SK-N-SH (cell line): ENCODE data around the gene POLN. TPM values are rescaled to one million over a fixed set of nuclear protein-coding genes. Genes with fewer than 3 reads are reported as not detected.

Experiments used
- CTCF ChIA-PET: fragments of 300-600, 350-600 bp; formaldehyde crosslinking; extraction: SDS; loops from one replicate; lab custom pipeline; 2021; lab: Yijun Ruan, JAX
- POLR2A ChIA-PET: fragments of 350-600 bp; sonication (Branson Sonifier 250); formaldehyde crosslinking; extraction: SDS; loops from one replicate; lab custom pipeline; 2020; ENCODE audit warnings: antibody characterized with exemption, inconsistent platforms; lab: Yijun Ruan, JAX
- DNase-seq: peaks from one replicate; pipeline ENCODE4 v3.0.0; 2012
- H2AFZ ChIP-seq: fragments of 200-600 bp; sonication (generic); 2 replicates; pipeline ENCODE4 v1.8.1; 2016; ENCODE audit warnings: antibody characterized with exemption, mild to moderate bottlenecking, low read depth
- H3F3A ChIP-seq: fragments of 200-600 bp; sonication (generic); replicated peaks from 2 replicates; pipeline ENCODE3; 2016; ENCODE audit warnings: antibody characterized with exemption, mild to moderate bottlenecking; ENCODE audit not compliant: insufficient read depth
- H3K27ac ChIP-seq, 2 experiments: fragments of 200-500 bp in 1 of 2; fragments of 200-600 bp in 1 of 2; sonication (Bioruptor generic) in 1 of 2; sonication (generic), shearing (Covaris generic) in 1 of 2; 2 replicates each; pipeline versions ENCODE4 v1.5.1 to v1.6.1; 2014 to 2016; ENCODE audit warnings: low read depth in 2 of 2, inconsistent platforms in 1 of 2, low read length in 1 of 2, mild to moderate bottlenecking in 1 of 2, mixed read lengths in 1 of 2
- H3K27me3 ChIP-seq: fragments of 200-600 bp; sonication (generic), shearing (Covaris generic); 2 replicates; pipeline ENCODE4 v1.6.1; 2016; ENCODE audit warnings: mixed run types; ENCODE audit not compliant: insufficient read depth
- H3K36me3 ChIP-seq, 2 experiments: fragments of 200-500 bp in 1 of 2; fragments of 200-600 bp in 1 of 2; sonication (Bioruptor generic) in 1 of 2; sonication (generic) in 1 of 2; replicated peaks in 1 of 2; 2 replicates each; pipeline versions ENCODE3 to v1.5.1; 2014 to 2016; ENCODE audit warnings: low read length in 1 of 2, mild to moderate bottlenecking in 1 of 2; ENCODE audit not compliant: insufficient read depth in 2 of 2, control insufficient read depth in 1 of 2
- H3K4me1 ChIP-seq, 2 experiments: fragments of 200-500 bp in 1 of 2; fragments of 200-600 bp in 1 of 2; sonication (Bioruptor generic) in 1 of 2; sonication (generic), shearing (Covaris generic) in 1 of 2; 2 replicates each; pipeline versions ENCODE4 v1.5.1 to v1.6.1; 2014 to 2016; ENCODE audit warnings: low read depth in 1 of 2, low read length in 1 of 2, mixed run types in 1 of 2; ENCODE audit not compliant: insufficient read depth in 2 of 2, control insufficient read depth in 1 of 2
- H3K4me2 ChIP-seq: fragments of 200-600 bp; sonication (generic), shearing (Covaris generic); 2 replicates; pipeline ENCODE4 v1.6.1; 2017; ENCODE audit warnings: mixed run types
- H3K4me3 ChIP-seq, 2 experiments: fragments of 200-500 bp in 1 of 2; fragments of 200-600 bp in 1 of 2; sonication (Bioruptor generic) in 1 of 2; sonication (generic), shearing (Covaris generic) in 1 of 2; 2 replicates each; pipeline versions ENCODE4 v1.5.1 to v1.8.1; 2014 to 2016; ENCODE audit warnings: low read depth in 2 of 2, inconsistent platforms in 1 of 2, low read length in 1 of 2, mild to moderate bottlenecking in 1 of 2, mixed read lengths in 1 of 2, moderate library complexity in 1 of 2
- H3K79me2 ChIP-seq: fragments of 200-600 bp; sonication (generic); 2 replicates; pipeline ENCODE4 v1.8.1; 2017; ENCODE audit warnings: mild to moderate bottlenecking; ENCODE audit not compliant: insufficient read depth
- H3K9ac ChIP-seq: fragments of 200-600 bp; sonication (generic); 2 replicates; pipeline ENCODE4 v1.6.1; 2017; ENCODE audit warnings: mixed run types
- H3K9me2 ChIP-seq: fragments of 200-600 bp; sonication (generic); 2 replicates; pipeline ENCODE4 v1.6.1; 2017; ENCODE audit warnings: mixed run types
- H3K9me3 ChIP-seq: fragments of 200-600 bp; sonication (generic); 2 replicates; pipeline ENCODE4 v1.6.1; 2017; ENCODE audit warnings: mixed run types, mild to moderate bottlenecking, moderate library complexity
- H4K20me1 ChIP-seq: fragments of 200-600 bp; sonication (generic); 2 replicates; pipeline ENCODE4 v1.6.1; 2017; ENCODE audit warnings: mild to moderate bottlenecking, mixed run types; ENCODE audit not compliant: insufficient read depth
- CHD2 ChIP-seq: fragments of 150-350 bp; IDR thresholded peaks from 2 replicates; pipeline ENCODE4 v1.6.1; 2018; ENCODE audit warnings: low read length; ENCODE audit not compliant: partially characterized antibody
- ELF1 ChIP-seq: IDR thresholded peaks from 2 replicates; pipeline ENCODE4 v1.4.0; 2012
- EP300 ChIP-seq, 2 experiments: IDR thresholded peaks; 2 replicates each; pipeline versions ENCODE4 v1.4.0 to v1.6.1; 2012; ENCODE audit warnings: borderline replicate concordance in 1 of 2, low read depth in 1 of 2, low read length in 1 of 2
- FOXM1 ChIP-seq: IDR thresholded peaks from 2 replicates; pipeline ENCODE4 v1.4.0; 2012; ENCODE audit warnings: low read depth, mild to moderate bottlenecking
- GABPA ChIP-seq: IDR thresholded peaks from 2 replicates; pipeline ENCODE4 v1.4.0; 2012; ENCODE audit warnings: low read depth, mild to moderate bottlenecking
- JUND ChIP-seq: IDR thresholded peaks from 2 replicates; pipeline ENCODE4 v1.4.0; 2012
- MAX ChIP-seq: IDR thresholded peaks from 2 replicates; pipeline ENCODE4 v1.4.0; 2012; ENCODE audit warnings: low read depth
- MEF2A ChIP-seq: IDR thresholded peaks from 2 replicates; pipeline ENCODE4 v1.4.0; 2012; ENCODE audit warnings: low read depth, borderline replicate concordance
- MXI1 ChIP-seq: IDR thresholded peaks from 2 replicates; pipeline ENCODE4 v1.6.1; 2012; ENCODE audit warnings: mild to moderate bottlenecking, low read depth, low read length, improper control_type of control experiment
- NFIC ChIP-seq: IDR thresholded peaks from 2 replicates; pipeline ENCODE4 v1.4.0; 2012; ENCODE audit warnings: borderline replicate concordance
- NRF1 ChIP-seq: IDR thresholded peaks from 2 replicates; pipeline ENCODE4 v1.6.1; 2012; ENCODE audit warnings: low read depth, mild to moderate bottlenecking, low read length
- PBX3 ChIP-seq: IDR thresholded peaks from 2 replicates; pipeline ENCODE4; 2012
- RAD21 ChIP-seq: IDR thresholded peaks from 2 replicates; pipeline ENCODE4 v1.6.1; 2012; ENCODE audit warnings: mild to moderate bottlenecking, low read length
- RFX5 ChIP-seq: IDR thresholded peaks from 2 replicates; pipeline ENCODE4 v1.6.1; 2012; ENCODE audit warnings: mild to moderate bottlenecking, improper control_type of control experiment, low read length
- SIN3A ChIP-seq: IDR thresholded peaks from 2 replicates; pipeline ENCODE4 v1.6.1; 2012; ENCODE audit warnings: low read depth, mild to moderate bottlenecking, low read length, moderate library complexity, borderline replicate concordance
- WGBS: methylation state at CpG from one replicate; pipeline ENCODE4 v1.1.6; 2017; ENCODE audit warnings: low lambda C conversion rate; 5-methylcytosine and 5-hydroxymethylcytosine counted together
- polyA plus RNA-seq, 3 experiments: library from polyadenylated mRNA; depleted of rRNA; stranded (reverse); fragments of >200 nt; gene quantifications; 2 replicates each; pipeline ENCODE4 v1.2.3, GENCODE V29; 2012
- TF ChIP-seq, protein P1 (sequence below): IDR thresholded peaks from 2 replicates; pipeline ENCODE4 v1.4.0; 2012; ENCODE audit warnings: low read depth, borderline replicate concordance
- TF ChIP-seq, protein P2 (sequence below): fragments of 200-600 bp; sonication (generic); IDR thresholded peaks from 2 replicates; pipeline ENCODE4 v1.6.1; 2017; ENCODE audit warnings: antibody characterized with exemption, mild to moderate bottlenecking, moderate library complexity
- TF ChIP-seq, protein P3 (sequence below): fragments of 150-350 bp; IDR thresholded peaks from 2 replicates; pipeline ENCODE4 v1.6.1; 2016; ENCODE audit warnings: mild to moderate bottlenecking, low read depth, low read length

POLN gene
- polyA plus RNA-seq, 1 of the 3 experiments (the other 2 are of a cell fraction): 0.67 TPM

- Histone ChIP-seq H4K20me1 (no peaks in the 10 kb centered on the region), H3K36me3 (no peaks in the 10 kb centered on the region), H2AFZ (no peak overlapping the region), H3K9me2 (no peaks in the 10 kb centered on the region), H3F3A (no peaks in the 10 kb centered on the region), H3K9ac (no peak overlapping the region), H3K27ac (no peak overlapping the region), H3K4me3 (no peak overlapping the region), H3K27me3 (no peaks in the 10 kb centered on the region), H3K4me2 (no peak overlapping the region), H3K79me2 (no peaks in the 10 kb centered on the region), H3K9me3 (no peaks in the 10 kb centered on the region), H3K4me1 (peaks cover 0 to 40% of the 10 kb centered on the region in 2 experiments; a peak in 1 of 4 replicates)
- no peak for DNase-seq
- TF ChIP-seq RAD21 (no peak), GABPA (no peak), MAX (no peak), RFX5 (no peak), MXI1 (no peak), PBX3 (no peak), NFIC (no peak), CHD2 (no peak), SIN3A (no peak), NRF1 (no peak), EP300 (IDR thresholded peaks at IDR 0.05; ENCODE audit: borderline replicate concordance in 1 of 2, low read depth in 1 of 2, low read length in 1 of 2) (no peak), MEF2A (no peak), ELF1 (no peak), JUND (no peak), FOXM1 (no peak)
- TF ChIP-seq, protein P1, sequence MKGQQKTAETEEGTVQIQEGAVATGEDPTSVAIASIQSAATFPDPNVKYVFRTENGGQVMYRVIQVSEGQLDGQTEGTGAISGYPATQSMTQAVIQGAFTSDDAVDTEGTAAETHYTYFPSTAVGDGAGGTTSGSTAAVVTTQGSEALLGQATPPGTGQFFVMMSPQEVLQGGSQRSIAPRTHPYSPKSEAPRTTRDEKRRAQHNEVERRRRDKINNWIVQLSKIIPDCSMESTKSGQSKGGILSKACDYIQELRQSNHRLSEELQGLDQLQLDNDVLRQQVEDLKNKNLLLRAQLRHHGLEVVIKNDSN: no peak
- TF ChIP-seq, protein P2, sequence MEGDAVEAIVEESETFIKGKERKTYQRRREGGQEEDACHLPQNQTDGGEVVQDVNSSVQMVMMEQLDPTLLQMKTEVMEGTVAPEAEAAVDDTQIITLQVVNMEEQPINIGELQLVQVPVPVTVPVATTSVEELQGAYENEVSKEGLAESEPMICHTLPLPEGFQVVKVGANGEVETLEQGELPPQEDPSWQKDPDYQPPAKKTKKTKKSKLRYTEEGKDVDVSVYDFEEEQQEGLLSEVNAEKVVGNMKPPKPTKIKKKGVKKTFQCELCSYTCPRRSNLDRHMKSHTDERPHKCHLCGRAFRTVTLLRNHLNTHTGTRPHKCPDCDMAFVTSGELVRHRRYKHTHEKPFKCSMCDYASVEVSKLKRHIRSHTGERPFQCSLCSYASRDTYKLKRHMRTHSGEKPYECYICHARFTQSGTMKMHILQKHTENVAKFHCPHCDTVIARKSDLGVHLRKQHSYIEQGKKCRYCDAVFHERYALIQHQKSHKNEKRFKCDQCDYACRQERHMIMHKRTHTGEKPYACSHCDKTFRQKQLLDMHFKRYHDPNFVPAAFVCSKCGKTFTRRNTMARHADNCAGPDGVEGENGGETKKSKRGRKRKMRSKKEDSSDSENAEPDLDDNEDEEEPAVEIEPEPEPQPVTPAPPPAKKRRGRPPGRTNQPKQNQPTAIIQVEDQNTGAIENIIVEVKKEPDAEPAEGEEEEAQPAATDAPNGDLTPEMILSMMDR: no peak
- TF ChIP-seq, protein P3, sequence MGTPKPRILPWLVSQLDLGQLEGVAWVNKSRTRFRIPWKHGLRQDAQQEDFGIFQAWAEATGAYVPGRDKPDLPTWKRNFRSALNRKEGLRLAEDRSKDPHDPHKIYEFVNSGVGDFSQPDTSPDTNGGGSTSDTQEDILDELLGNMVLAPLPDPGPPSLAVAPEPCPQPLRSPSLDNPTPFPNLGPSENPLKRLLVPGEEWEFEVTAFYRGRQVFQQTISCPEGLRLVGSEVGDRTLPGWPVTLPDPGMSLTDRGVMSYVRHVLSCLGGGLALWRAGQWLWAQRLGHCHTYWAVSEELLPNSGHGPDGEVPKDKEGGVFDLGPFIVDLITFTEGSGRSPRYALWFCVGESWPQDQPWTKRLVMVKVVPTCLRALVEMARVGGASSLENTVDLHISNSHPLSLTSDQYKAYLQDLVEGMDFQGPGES: no peak
- POLR2A ChIA-PET: no interaction called here
- CTCF ChIA-PET: interaction anchor here (0.7 to 1.4 kb wide), 3 partner anchors 29 to 264 kb away, joined by 3 to 5 read pairs (median 3); no protein-coding TSS in a partner anchor
- 92% methylated on average over 15 of the region's 15 CpGs for WGBS
Measured at GRCh38 chr4:2273221-2273620, 31.3 kb upstream of the POLN start.
